ENCODE data around the gene P2RY11.

Gene P2RY11

GRCh38 chr19:10158071-10158470 lies 46.6 kb downstream of the P2RY11 start:
- no peaks in the 10 kb centered on the region for H3K27me3 Mint-ChIP-seq
- no peaks in the 10 kb centered on the region for H3K36me3 Mint-ChIP-seq
- no peak overlapping the region for H3K4me3 Mint-ChIP-seq
- no peak overlapping the region for H3K27ac Mint-ChIP-seq
- H3K4me1 Mint-ChIP-seq (ENCODE audit: low read depth) = no peaks in the 10 kb centered on the region
- H3K9me3 Mint-ChIP-seq (ENCODE audit: low read depth) = no peaks in the 10 kb centered on the region

GRCh38 chr19:10158485-10158884 lies 47.0 kb downstream of the P2RY11 start:
- no peaks in the 10 kb centered on the region for H3K9me3 Mint-ChIP-seq (ENCODE audit: low read depth)
- no peak overlapping the region for H3K4me3 Mint-ChIP-seq
- no peaks in the 10 kb centered on the region for H3K4me1 Mint-ChIP-seq (ENCODE audit: low read depth)
- no peak overlapping the region for H3K27ac Mint-ChIP-seq
- H3K27me3 Mint-ChIP-seq = no peaks in the 10 kb centered on the region
- H3K36me3 Mint-ChIP-seq = peaks cover 2% of the 10 kb centered on the region

- no peak overlapping the region for H3K27ac Mint-ChIP-seq
- no peaks in the 10 kb centered on the region for H3K27me3 Mint-ChIP-seq
- H3K9me3 Mint-ChIP-seq (ENCODE audit: low read depth) = no peaks in the 10 kb centered on the region
- no peak overlapping the region for H3K4me3 Mint-ChIP-seq
- H3K36me3 Mint-ChIP-seq = peaks cover 2% of the 10 kb centered on the region
- no peaks in the 10 kb centered on the region for H3K4me1 Mint-ChIP-seq (ENCODE audit: low read depth)
Observed at GRCh38 chr19:10159610-10160009, 48.1 kb downstream of the P2RY11 start.

DNA sequence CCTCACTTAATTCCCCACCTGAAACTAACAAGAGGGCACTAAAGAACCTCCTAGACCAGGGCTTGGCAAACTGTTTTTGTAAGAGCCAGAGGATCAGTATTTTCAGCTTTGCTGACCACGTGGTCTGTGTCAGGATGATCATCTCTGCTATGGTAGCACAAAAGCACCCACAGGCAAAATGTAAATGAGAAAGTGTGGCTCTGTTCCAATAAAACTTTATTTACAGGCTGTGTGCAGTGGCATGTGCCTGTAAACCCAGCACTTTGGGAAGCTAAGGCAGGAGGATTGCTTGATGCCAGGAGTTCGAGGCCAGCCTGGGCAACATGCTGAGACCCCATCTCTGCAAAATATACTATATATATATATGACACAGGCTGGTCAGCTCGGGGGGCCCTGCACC lies 52.0 kb downstream of the P2RY11 start:
- Mint-ChIP-seq H3K4me1 (ENCODE audit: low read depth) (no peaks in the 10 kb centered on the region), H3K4me3 (no peak overlapping the region), H3K27me3 (no peaks in the 10 kb centered on the region), H3K36me3 (peaks cover 2% of the 10 kb centered on the region), H3K27ac (no peak overlapping the region), H3K9me3 (ENCODE audit: low read depth) (no peaks in the 10 kb centered on the region)

All from activated naive CD8-positive, alpha-beta T cell (primary cell).